H1 (cell line): ENCODE results near the gene ARID1B. TPM values are rescaled to one million over a fixed set of nuclear protein-coding genes. Genes with fewer than 3 reads are reported as not detected.

Experiments used
- ATF2 ChIP-seq: IDR thresholded peaks from 2 replicates; pipeline ENCODE4 v1.6.1; 2012; ENCODE audit warnings: low read length, inconsistent platforms
- CHD7 ChIP-seq: fragments of 300-600 bp; sonication (generic); IDR thresholded peaks from 2 replicates; pipeline ENCODE4 v1.7.1; 2012; ENCODE audit warnings: low read length, moderate library complexity, mild to moderate bottlenecking, inconsistent platforms; ENCODE audit not compliant: insufficient replicate concordance
- polyA plus RNA-seq, 7 experiments: library from polyadenylated mRNA; depleted of rRNA in 3 of 7; stranded (reverse) in 5 of 7; unstranded in 2 of 7; fragments of >200 nt in 5 of 7; fragments of 200-250 nt in 2 of 7; gene quantifications; 1 replicate in 5 of 7; 2 replicates in 1 of 7; 4 replicates in 1 of 7; pipeline versions ENCODE4 v1.2.1 to v1.2.3, GENCODE V29; 2011 to 2013; ENCODE audit warnings: missing spikeins in 2 of 7, mixed read lengths in 2 of 7
- total RNA-seq: library from RNA; stranded (reverse); fragmentation: NEBNext Ultra II Directional; extraction: Animal tissue kit (Norgen Biotek cat#: 25700); gene quantifications from 2 replicates; pipeline ENCODE4 v1.2.1, GENCODE V29; 2021

The ARID1B gene
- total and polyA plus RNA-seq, 2 of the 8 experiments (the other 6 are each of a cell fraction or from before 2014, with no cell fraction given) = 24.3 to 70.3 TPM

- TF ChIP-seq CHD7 = peak; percentile 66
- TF ChIP-seq ATF2 = no peak
Measured at GRCh38 chr6:156820089-156820798, 43.1 kb downstream of the ARID1B start (continued).
